Measurements from ENCODE around the gene DLG5.

GRCh38 chr10:77909021-77909748, 17.4 kb downstream of the DLG5 start:
- TF ChIP-seq CTCF (IDR thresholded peaks at IDR 0.05; ENCODE audit: low read depth, low read length, missing input control) (no peak), EGR1 (IDR thresholded peaks at IDR 0.05; ENCODE audit: low read depth in 2 of 2) (no peak), REST (IDR thresholded peaks at IDR 0.05) (no peak), MAX (IDR thresholded peaks at IDR 0.05) (no peak), HNF4G (IDR thresholded peaks at IDR 0.05) (peak; percentile 4), YY1 (IDR thresholded peaks at IDR 0.05) (no peak), RAD21 (IDR thresholded peaks at IDR 0.05) (no peak), SP1 (IDR thresholded peaks at IDR 0.05) (no peak), JUND (IDR thresholded peaks at IDR 0.05) (no peak), RXRA (IDR thresholded peaks at IDR 0.05) (no peak), GABPA (IDR thresholded peaks at IDR 0.05 in 1 of 2, conservative IDR thresholded peaks at IDR 0.05 in 1 of 2) (no peak), ATF3 (IDR thresholded peaks at IDR 0.05) (no peak)
